Suppressor macrophage treated with lipopolysaccharide for 4 hours (primary cell): Measurements from ENCODE around the gene ATP1B4.
A peak's percentile ranks its signal among the peaks of the same experiment; 100 is the strongest.
"Not testable (repeated sequence)": the region's sequence is repeated elsewhere in the genome, so short reads cannot be mapped to it uniquely, and the experiment has no call there.

Source experiments
- DNase-seq: peaks from one replicate; pipeline ENCODE4 v3.0.0-alpha.2; 2020

Gene ATP1B4

DNA sequence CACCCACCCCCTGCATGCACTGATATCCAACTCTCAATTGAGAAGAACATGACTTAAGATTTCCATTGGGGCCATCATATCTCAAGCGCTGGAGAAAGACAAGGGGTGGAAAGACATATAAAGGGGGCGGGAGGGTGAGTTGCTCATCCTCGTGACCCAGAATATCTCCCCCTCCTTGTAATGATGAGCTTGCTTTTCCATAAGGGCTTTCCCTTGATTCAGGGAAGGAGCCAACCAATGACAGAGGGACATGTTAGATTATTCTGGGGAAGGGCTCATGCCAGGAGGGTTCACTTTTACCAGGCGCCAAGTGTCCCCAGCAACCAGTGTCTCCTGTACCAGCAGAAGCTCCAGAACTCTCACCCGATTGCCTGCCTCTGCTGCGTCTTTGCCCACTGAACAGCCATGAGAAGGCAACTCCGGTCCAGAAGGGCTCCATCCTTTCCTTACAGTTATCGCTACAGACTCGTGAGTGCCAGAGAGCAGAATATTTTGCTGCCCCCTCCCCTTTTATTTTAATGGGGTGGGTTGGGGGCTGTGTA is at the start of gene ATP1B4:
Gene ATP1B4 (plus strand): TSS at position 326 of the 542 bp plus-strand sequence. CDS start 80 bp downstream, at position 406.
- DNase-seq, result no peak

DNA sequence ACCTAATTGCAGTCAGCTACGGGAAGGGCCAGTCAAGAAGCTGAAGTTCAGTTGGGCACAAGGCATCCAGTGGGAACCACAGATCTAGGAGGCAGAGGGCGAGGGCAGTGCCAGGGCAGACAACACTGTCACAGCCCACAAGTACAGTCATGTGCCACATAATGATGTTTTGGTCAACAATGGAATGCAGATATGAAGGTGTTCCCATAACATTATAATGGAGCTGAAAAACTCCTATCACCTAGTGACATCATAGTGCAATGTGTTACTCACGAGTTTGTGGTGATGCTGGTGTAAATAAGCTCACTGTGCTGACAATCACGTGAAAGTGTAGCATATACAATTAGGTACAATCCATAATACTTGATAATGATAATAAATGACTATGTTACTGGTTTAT is 46.1 kb upstream of the ATP1B4 start:
- no peak for DNase-seq

DNA sequence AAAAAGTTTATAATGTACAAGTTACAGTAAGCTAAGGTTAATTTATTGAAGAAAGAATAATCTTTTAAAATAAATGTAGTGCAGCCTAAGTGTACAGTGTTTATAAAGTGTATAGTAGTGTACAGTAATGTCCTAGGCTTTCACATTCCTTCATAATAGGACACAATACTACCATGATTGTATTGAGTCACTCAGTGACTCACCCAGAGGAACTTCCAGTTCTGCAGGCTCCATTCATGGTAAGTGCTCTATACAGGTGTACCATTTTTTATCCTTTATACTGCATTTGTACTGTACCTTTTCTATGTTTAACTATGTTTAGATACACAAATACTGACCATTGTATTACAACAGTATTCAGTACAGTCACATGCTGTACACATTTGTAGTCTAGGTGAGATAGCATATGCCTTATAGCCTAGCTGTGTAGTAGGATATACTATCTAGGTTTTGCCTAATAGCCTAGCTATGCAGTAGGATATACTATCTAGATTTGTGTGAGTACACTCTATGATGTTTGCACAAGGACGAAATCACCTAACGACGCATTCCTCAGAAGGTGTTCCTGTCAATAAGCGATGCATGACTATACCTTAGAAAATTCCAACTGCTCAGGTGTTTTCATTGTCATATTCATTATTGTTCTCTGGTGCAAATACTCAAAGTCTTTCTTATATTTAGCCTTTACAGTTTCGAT is 45.2 kb upstream of the ATP1B4 start:
- DNase-seq, result no peak

DNA sequence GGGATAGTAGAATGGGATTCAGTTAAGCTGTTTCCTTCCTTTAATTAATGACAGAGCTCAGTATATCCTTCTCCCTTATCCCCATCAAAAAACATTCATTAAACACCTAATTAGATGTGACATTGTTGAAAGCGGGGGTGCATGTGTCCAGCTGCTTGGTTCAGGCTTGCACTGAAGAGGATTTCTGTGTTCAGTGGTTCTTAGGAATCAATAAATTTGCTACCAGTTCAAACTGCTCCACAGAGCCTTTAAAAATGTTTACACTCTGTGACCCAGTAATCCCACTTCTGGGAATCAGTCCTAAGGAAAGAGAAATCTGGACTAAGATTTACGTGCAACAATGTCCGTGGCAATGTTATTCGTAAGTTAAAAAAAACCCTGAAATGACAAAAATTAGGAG is 43.5 kb upstream of the ATP1B4 start:
- no peak for DNase-seq

DNA sequence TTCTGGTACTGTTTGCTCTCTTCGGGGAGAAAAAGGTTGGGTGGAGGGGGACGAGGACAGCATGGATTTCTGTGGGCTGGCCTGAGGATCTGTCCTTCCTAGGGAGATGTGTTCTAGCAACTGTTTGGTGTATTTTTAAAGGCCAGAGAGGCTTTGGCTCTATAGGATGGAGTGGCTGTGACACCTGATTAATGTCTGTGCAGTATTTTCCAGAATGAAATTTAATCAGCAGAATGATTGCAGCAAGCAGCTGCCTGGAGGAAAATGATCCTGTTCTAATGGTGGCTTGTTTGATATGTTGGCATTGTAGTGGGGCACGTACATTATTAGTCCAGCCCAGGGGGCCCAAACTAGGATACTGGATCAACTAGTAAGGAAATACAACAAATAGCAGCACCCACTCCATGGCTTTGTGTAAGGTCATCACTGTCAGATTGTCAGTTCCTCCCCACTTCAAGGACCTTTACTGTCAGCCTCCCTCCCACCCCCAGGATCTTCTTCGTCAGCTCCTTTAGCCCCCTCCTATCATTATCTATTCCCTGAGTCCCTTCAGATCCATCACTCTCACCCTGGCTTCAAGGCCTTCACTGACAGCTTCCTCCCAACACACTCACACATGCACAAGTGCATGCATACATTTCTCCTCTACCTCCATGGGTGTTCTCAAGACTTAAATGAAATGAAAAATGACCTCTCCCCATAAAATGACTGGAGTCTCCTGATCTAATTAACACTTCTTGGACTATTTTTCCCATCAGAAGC is 40.2 kb upstream of the ATP1B4 start:
- no peak for DNase-seq

DNA sequence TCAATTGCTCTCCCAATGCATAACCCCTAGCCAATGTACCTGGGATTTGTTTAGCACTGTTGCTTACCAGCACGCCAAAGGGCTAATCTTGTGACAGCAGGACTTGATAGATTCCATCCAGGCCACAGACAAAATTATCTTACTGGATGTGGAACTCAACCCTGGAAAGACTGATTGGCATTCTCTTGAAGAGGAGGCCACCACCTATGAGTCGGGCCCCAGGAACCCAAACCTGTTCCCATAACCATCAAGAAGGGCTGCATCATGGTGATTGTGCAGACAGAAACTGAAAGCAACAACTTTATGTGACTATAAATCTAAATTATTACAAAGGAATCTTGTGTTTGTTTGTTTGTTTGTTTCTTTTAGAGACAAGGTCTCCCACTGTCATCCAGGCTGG is 30.8 kb upstream of the ATP1B4 start:
- no peak for DNase-seq

DNA sequence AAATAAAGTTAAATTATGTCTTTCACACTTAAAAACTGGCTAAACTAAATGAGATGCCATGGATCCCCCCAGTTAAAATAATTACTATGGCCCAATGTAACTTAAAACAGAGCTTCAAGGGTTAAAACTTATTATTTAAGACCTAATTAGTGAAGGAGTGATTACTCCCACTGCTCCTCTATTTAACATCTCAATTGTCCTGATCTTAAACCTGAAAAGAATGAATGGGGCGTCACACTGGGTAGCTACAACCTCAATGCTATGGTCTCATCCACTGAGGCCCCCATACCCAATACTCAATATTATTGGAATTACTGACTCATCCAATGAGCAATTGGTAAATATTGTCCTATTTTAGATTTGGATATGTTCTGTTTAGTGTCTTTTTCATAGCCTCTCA is 29.5 kb upstream of the ATP1B4 start:
- no peak for DNase-seq

DNA sequence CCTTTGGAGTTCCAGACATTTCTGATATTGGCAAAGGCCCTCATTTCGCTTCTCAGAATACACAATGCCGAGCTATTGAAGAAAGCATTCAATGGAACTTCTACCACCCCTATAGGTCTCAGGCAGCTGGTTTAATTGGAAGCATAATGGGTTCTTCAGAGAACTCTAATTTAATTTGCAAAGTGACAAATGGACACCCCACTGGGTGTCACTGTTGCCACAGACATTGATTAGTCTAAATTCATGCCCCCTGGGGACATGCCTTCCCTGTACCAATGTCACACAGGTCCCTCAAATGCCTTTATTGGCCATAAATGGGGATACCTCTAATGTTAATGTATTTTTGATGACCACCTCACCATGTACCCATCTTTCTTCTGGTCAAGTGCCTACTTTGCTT is 27.7 kb upstream of the ATP1B4 start:
- DNase-seq, result no peak

DNA sequence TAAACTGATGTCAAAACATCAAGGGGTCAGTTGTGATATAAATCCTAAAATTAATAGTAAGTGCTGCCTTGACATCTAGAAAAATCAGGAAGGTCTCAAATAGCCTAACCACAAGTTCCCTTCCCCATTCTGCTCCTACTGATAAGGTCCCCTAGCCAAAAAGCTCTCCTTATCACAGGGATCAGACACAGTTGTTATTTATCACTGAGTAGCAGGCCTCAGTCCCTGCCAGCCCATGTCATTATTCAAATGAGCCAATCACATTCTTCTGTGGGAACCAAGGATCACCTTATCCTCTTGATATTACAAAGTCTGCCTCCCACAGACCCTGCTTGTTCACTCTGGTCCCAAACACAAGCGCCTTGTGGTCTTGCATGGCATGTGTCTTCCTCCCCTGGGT is 27.3 kb upstream of the ATP1B4 start:
- no peak for DNase-seq

DNA sequence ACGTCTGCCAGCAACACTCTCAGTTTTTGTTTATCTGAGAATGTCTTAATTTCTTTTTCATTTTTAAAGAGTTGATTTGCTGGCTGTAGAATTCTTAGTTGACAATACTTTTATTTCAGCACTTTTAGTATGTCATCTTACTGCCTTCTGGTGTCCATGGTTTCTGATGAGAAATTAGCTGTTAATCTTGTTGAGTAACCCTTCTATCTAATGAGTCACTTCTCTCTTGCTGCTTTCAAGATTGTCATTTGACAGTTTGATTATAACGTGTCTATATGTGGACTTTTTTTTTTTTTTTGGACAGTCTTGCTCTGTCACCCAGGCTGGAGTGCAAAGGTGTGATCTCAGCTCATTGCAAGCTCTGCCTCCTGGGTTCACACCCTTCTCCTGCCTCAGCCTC is 26.6 kb upstream of the ATP1B4 start:
- DNase-seq, result peak; percentile 31

DNA sequence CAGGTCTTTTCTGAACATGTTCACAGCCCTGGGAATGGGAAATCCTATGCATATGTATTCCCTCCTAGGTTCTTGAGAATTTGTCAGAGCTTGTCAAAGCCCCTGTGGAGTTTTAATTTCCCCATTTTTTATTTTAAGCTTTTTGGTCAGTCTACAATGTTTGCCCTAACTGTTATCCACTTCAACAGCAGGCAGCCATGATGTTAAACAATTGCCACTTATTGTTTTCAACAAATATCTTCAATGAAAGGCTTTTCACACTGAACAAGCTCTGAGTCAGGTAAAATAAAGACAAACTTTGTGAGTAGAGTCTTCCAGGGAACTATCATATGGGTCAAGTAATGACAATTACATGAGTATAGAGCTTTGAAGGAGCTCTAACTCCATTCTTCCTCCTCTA is 25.0 kb upstream of the ATP1B4 start:
- no peak for DNase-seq

DNA sequence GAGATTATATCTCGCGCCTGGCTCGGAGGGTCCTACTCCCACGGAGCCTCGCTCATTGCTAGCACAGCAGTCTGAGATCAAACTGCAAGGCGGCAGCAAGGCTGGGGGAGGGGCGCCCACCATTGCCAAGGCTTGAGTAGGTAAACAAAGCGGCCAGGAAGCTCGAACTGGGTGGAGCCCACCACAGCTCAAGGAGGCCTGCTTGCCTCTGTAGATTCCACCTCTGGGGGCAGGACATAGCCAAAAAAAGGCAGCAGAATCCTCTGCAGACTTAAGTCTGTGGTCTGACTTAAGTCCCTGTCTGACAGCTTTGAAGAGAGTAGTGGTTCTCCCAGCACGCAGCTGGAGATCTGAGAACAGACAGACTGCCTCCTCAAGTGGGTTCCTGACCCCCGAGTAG is 17.3 kb upstream of the ATP1B4 start:
- DNase-seq, result not testable (repeated sequence)

DNA sequence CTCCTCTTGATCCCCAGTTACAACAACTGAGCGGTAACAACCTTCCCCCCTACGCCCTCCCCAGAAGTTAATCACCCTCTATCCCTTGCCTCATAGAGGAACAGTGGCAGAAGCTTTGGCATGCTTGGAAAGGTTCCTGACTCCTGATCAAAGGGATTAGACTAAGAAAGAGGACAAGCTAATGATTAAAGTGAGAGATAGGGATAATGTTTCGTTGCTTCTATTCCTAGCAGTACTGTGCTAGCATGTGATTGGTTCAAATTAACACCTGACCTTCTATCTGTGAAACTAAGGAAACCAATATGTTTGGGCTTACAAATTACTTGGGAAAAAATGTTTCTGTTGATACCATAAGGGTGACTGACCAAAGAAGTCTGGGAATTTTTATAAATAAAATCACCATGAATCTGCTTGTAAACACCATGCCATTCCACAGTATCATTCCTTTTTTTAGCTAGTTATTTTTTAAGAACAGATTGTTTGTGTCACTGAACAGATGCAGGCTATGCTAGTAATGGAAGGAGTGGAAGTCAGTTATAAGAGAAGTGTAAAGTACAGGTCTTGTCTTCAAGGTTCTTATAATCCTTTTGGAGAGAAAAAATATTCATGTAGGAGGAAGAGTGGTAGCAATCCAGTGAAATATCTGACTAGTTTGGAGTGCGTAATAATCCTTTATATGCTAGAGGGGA is 11.3 kb upstream of the ATP1B4 start:
- no peak for DNase-seq

DNA sequence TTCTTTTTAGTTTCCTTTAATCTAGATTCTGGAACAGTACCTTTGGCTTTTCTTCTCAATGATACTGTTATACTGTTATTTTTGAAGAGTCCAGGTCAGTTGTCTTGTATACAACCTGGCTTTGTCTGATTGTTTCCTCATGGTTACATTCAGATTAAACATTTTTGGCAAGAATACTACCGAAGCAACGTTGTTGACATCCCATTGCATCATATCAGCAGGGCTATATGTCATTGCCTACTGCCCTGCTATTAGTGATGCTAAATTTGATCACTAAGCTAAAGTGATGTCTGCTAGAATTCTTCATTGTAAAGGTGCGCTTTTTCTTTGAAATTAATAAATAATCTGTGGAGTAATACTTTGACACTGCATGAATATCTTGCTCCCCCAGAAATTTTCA is 5.8 kb upstream of the ATP1B4 start:
- DNase-seq, result no peak

DNA sequence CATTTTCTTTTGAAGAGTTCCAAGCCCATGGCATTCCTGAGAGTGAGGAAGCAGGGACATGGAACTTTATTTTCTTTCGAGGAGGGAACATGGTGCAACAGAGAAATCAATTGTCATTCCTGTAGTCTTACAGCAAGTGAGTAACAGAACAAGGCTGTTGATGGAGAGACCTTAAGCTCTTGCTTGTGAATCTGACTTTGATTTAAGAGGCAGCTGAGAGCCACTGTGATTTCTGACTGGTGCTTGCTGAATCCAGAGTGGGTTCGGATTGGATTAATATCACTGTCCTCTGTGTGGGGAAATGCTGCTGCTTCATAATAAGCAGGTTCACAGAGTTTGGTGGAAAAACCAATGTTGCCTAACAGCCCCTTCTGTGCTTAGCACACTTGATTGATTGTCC is 4.7 kb upstream of the ATP1B4 start:
- DNase-seq, result no peak

DNA sequence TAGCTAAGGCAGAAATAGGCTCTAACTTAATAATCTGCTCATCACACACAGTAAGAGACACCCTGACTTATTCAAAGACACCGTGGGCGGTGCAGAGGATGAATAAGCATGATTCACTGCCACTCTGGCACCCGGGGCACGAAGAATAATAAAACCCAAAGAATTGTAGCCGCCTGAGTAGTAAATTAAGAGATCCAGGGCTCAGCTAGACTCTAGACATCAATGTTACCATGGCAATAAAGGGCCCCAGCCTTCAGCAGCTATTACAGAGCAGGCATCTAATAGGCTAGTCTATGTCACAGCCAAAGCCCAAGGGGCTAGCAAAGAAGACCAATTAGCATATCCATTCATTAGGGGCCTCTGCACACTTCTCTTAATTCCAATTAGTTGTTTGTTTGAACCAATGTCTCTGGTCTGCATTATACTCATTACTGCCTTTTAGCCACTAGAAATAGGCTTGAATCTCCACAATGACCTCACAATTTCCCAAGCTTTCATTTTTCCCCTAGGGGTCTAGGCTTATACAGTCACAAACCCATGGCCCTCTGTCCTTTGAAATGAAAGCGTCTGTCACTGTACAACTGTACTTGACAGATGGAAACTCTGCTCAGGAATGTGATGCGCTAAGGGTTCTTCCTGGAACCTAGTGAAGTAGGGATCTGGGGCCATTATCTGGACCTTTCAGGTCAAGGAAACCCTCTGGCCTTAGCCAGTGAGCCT is 3.0 kb upstream of the ATP1B4 start:
- DNase-seq, result peak; percentile 32

DNA sequence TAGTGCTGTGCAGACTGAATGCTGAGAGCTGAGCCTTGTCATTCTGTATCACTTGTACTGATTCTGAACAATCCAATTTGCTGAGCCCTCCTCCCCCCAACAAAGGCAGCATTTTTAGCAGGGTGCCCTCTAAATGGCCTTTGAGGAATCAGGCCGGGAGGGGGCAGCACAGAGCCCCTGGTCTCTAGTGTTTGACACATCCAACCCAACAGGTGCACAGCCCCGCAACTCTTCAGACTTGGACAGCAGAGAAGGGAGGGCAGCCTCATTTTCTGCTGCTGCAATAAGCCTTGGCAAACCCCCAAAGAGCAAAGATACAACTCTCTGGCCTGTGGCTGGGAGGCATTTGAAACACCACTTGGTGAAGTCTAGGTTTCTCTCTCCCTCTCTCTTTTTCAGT is 3.4 kb downstream of the ATP1B4 start:
- peak; percentile 9 for DNase-seq

DNA sequence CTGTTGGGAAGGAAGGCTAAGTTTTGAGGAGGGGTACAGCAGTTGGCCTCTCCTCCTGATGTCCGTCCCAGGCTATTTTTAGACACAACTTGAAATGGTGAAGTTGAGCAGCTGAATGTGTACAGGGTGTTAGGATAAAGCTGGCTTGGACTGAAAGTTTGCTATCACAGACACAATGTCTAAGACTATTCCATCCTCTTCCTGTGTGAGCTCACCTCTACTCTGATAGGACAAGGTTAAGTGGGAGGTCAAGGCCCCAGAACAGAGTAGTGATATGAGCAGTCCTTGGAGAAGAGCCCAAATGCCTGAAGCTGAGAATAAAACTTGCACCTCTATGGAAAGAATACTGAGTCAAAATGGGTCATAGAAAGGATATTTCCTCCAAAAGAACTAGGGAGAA is 4.1 kb downstream of the ATP1B4 start:
- no peak for DNase-seq

DNA sequence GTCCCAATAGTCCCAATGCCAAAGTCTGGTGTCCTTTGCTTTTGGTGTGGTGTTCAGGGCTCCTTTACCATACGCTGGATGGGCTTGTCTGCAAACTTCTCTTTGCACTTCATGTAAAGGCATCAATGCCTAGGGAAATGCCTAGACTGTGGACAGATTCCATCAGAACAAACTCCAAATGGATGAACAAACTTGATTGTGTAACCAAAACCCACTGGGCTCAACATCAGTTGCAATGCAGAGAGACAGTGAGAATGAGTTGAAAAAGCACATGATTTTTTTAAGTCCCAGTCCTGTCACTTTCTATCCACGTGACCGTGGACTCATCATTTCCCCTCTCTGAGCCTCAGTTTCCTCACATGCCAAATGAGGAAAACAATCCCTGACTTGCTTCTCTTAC is 4.9 kb downstream of the ATP1B4 start:
- DNase-seq, result no peak

DNA sequence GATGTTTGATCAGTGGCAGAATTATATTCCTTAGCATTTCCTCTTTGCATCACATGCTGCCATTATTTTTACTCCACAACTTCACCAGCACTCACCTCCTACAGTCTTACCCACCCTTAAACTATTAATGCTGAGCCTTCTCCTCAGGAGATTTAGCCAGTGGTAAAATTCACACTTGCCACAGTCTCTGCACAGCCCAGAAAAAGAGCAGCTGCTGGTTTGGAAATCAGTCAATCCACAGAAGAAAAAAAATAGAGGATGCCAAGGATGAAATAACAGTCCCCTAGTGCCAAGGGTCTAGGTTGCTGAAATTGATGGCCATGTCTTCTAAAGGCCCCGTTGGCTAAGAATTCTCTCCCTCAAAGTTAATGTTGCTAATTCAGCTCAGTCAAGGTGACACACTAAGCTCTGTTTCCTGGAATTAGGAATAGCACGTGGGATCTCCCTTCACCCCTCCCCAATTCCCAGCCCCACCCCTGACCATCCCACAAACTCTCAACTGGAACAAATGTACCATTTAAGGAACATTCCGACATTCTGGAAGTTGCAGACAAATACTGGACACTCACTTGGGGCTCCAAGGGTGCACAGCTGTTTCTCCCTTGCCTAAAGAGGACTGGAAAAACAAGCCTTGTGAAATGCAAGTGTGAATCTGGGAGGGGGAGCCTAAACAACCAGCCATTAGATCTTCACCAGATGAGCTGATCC is 5.7 kb downstream of the ATP1B4 start:
- DNase-seq, result no peak

DNA sequence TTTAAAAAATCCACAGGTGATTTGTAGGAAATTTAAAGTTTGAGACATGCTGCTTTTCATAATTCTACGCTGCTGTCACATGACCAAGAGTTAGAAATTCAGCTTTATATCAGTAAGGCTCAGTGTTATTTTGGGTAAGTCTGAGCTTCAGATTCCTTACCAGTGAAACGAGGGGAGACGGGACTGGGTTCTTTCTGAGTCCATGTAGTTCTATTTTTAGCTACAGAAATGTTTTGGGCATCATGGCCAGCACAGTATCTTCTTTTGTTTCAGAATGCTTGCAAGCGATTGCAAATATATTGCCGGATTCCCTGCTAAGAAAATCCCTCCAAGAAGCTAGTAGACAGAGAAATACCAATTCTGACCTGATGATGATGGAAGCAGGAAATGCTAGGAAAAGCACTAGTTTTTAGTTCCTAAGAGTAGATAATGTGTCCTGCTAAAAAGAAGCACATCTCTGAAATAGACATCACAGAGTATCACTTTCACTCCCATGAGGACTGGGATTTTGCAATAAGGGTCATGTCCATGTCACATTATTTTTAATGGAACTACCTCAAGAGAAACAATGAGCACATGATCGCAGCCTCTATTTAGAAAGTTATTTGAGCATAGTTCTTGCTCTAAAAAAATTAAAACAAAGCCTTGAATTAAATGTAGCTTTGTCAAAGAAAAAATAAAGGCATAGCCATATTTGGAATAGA is 10.9 kb downstream of the ATP1B4 start:
- no peak for DNase-seq

DNA sequence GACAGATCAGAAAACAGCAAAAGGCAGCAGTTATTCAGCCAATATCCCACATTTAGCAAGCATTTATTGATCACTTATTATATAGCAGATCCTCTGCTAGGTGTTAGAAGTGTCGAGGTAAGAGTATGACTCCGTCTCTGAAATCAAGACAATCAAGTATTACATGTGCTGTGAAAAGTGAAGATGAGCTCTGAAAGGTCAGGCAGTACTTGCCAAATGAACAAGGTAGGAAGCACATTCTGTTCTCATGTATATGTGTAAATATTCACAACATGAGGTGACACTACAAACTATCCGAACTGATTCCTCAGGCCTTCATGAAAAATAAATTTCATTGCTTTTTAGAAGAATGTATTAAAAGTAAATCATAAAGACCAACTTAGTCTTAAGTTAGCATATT is 15.3 kb downstream of the ATP1B4 start:
- DNase-seq, result no peak
